HCT116 (cell line): Measurements from ENCODE around the gene CCL20. TPM values are rescaled to one million over a fixed set of nuclear protein-coding genes. Genes with fewer than 3 reads are reported as not detected.
A peak's percentile ranks its signal among the peaks of the same experiment; 100 is the strongest.

Experiments used
- ATAC-seq: fragments of 200-7000 bp; cut with Tn5 transposase; 2 replicates; pipeline ENCODE4 v1.9.1; 2020; ENCODE audit warnings: mild to moderate bottlenecking, moderate library complexity
- BruUV-seq: library from RNA; stranded (reverse); fragments of 400-500 nt; replicated peaks from 2 replicates; lab custom pipeline; 2021; lab: Mats Ljungman, UMichigan
- CTCF ChIA-PET: fragments of 300-600 bp; sonication (Branson Sonifier 250); formaldehyde crosslinking; loops from one replicate; lab custom pipeline; 2021; ENCODE audit warnings: antibody characterized with exemption; lab: Charles Lee
- POLR2A ChIA-PET: fragments of 300-600, 350-600 bp; sonication (Branson Sonifier 250); formaldehyde crosslinking; loops from one replicate; lab custom pipeline; 2021; ENCODE audit warnings: antibody characterized with exemption; lab: Charles Lee
- RAD21 ChIA-PET, 2 experiments: fragments of 300-600 bp; sonication (Branson Sonifier 250); formaldehyde crosslinking; loops; one replicate each; lab custom pipeline; 2023; ENCODE audit warnings: low total read pairs in 2 of 2; ENCODE audit not compliant: uncharacterized antibody in 2 of 2, unreplicated experiment in 2 of 2, low non-redundant PET in 1 of 2; lab: Charles Lee
- DNase-seq: peaks from one replicate; pipeline ENCODE4 v3.0.0-alpha.2; 2010; ENCODE audit warnings: low read depth, low spot score
- H2AFZ ChIP-seq: fragments of 200-600 bp; shearing (Covaris generic), sonication (generic); 2 replicates; pipeline ENCODE4 v1.6.1; 2017; ENCODE audit warnings: low read depth, mixed run types, mixed read lengths, antibody characterized with exemption, low read length; ENCODE audit not compliant: poor library complexity, severe bottlenecking
- H3K27ac ChIP-seq: 2 replicates; pipeline ENCODE4 v1.5.1; 2012; ENCODE audit warnings: low read depth, low read length
- H3K27me3 ChIP-seq: fragments of 200-600 bp; sonication (generic); 2 replicates; pipeline ENCODE4 v1.6.1; 2016; ENCODE audit warnings: mixed run types, low read length, mixed read lengths; ENCODE audit not compliant: insufficient read depth
- H3K36me3 ChIP-seq, 2 experiments: fragments of 200-500 bp in 1 of 2; fragments of 200-600 bp in 1 of 2; sonication (Bioruptor generic) in 1 of 2; sonication (generic) in 1 of 2; 2 replicates each; pipeline versions ENCODE4 v1.5.1 to v1.6.1; 2014 to 2016; ENCODE audit warnings: low read length in 2 of 2, inconsistent platforms in 1 of 2, mixed read lengths in 1 of 2, mixed run types in 1 of 2; ENCODE audit not compliant: insufficient read depth in 2 of 2, control insufficient read depth in 1 of 2
- H3K4me1 ChIP-seq, 2 experiments: fragments of 200-600 bp in 1 of 2; sonication (generic) in 1 of 2; 2 replicates each; pipeline versions ENCODE4 v1.5.1 to v1.6.1; 2012 to 2017; ENCODE audit warnings: low read length in 2 of 2, inconsistent platforms in 1 of 2, mild to moderate bottlenecking in 1 of 2, mixed read lengths in 1 of 2, mixed run types in 1 of 2, moderate library complexity in 1 of 2; ENCODE audit not compliant: insufficient read depth in 2 of 2, control insufficient read depth in 1 of 2
- H3K4me2 ChIP-seq: fragments of 200-600 bp; sonication (generic); 2 replicates; pipeline ENCODE4 v1.6.1; 2017; ENCODE audit warnings: mixed run types, low read length, mixed read lengths
- H3K4me3 ChIP-seq, 2 experiments: fragments of 200-600 bp in 1 of 2; sonication (generic) in 1 of 2; replicated peaks in 1 of 2; 2 replicates each; pipeline ENCODE4 v1.5.1; 2011 to 2016; ENCODE audit warnings: low read length in 2 of 2, control low read depth in 1 of 2, low read depth in 1 of 2, mild to moderate bottlenecking in 1 of 2, mixed read lengths in 1 of 2, mixed run types in 1 of 2
- H3K79me2 ChIP-seq: fragments of 200-600 bp; sonication (generic); 2 replicates; pipeline ENCODE4 v1.6.1; 2017; ENCODE audit warnings: mild to moderate bottlenecking, mixed run types, low read length, moderate library complexity, mixed read lengths; ENCODE audit not compliant: insufficient read depth
- H3K9ac ChIP-seq: fragments of 200-600 bp; sonication (generic); 2 replicates; pipeline ENCODE4 v1.6.1; 2016; ENCODE audit warnings: low read length, mixed read lengths
- H3K9me2 ChIP-seq: fragments of 200-600 bp; sonication (generic), shearing (Covaris generic); 2 replicates; pipeline ENCODE4 v1.6.1; 2017; ENCODE audit warnings: mixed run types, mild to moderate bottlenecking, moderate library complexity; ENCODE audit not compliant: insufficient read depth
- H3K9me3 ChIP-seq, 2 experiments: fragments of 200-500 bp in 1 of 2; fragments of 200-600 bp in 1 of 2; sonication (Bioruptor generic) in 1 of 2; sonication (generic) in 1 of 2; 2 replicates each; pipeline ENCODE4 v1.6.1; 2014 to 2017; ENCODE audit warnings: low read length in 2 of 2, mixed read lengths in 2 of 2, inconsistent platforms in 1 of 2, low read depth in 1 of 2, mild to moderate bottlenecking in 1 of 2, mixed run types in 1 of 2, moderate library complexity in 1 of 2; ENCODE audit not compliant: control insufficient read depth in 1 of 2, insufficient read depth in 1 of 2
- H4K20me1 ChIP-seq: fragments of 200-600 bp; sonication (generic), shearing (Covaris generic); 2 replicates; pipeline ENCODE4 v1.6.1; 2017; ENCODE audit warnings: mixed run types, mild to moderate bottlenecking, moderate library complexity; ENCODE audit not compliant: insufficient read depth
- CBX3 ChIP-seq: IDR thresholded peaks from 2 replicates; pipeline ENCODE4 v1.6.1; 2012; ENCODE audit warnings: low read depth
- CEBPB ChIP-seq: IDR thresholded peaks from 2 replicates; pipeline ENCODE4 v1.6.1; 2012; ENCODE audit warnings: low read depth
- EGR1 ChIP-seq: IDR thresholded peaks from 2 replicates; pipeline ENCODE4 v1.6.1; 2012; ENCODE audit warnings: low read depth
- ELF1 ChIP-seq: IDR thresholded peaks from 2 replicates; pipeline ENCODE4 v1.6.1; 2012; ENCODE audit warnings: low read depth, borderline replicate concordance
- FOSL1 ChIP-seq: IDR thresholded peaks from 2 replicates; pipeline ENCODE4 v1.6.1; 2012; ENCODE audit warnings: low read depth
- JUND ChIP-seq: IDR thresholded peaks from 2 replicates; pipeline ENCODE4 v1.6.1; 2012
- POLR2A ChIP-seq: IDR thresholded peaks from 2 replicates; pipeline ENCODE4 v1.7.0; 2011; ENCODE audit warnings: borderline replicate concordance; ENCODE audit not compliant: insufficient read depth, insufficient read length; ENCODE audit errors: extremely low read depth
- SP1 ChIP-seq: IDR thresholded peaks from 2 replicates; pipeline ENCODE4 v1.6.1; 2012; ENCODE audit warnings: low read depth
- SRF ChIP-seq: IDR thresholded peaks from 2 replicates; pipeline ENCODE4 v1.6.1; 2012; ENCODE audit warnings: low read depth
- ZNF274 ChIP-seq: fragments of 200-500 bp; sonication (Bioruptor generic); IDR thresholded peaks from 2 replicates; pipeline ENCODE4 v1.6.1; 2014; ENCODE audit warnings: mild to moderate bottlenecking, low read depth, low read length, inconsistent platforms
- intact Hi-C: fragments of 100-400 bp; cut with micrococcal nuclease; formaldehyde crosslinking; loops from 2 replicates; pipeline ENCODE4 v1.10.0; 2022
- total RNA-seq: library from RNA; stranded (reverse); gene quantifications from one replicate; pipeline ENCODE4 v1.2.1, GENCODE V29; 2021; ENCODE audit not compliant: unreplicated experiment
- TF ChIP-seq, protein P1 (sequence below): IDR thresholded peaks from 2 replicates; pipeline ENCODE4 v1.6.1; 2011; ENCODE audit warnings: mild to moderate bottlenecking, low read length, moderate library complexity; ENCODE audit not compliant: insufficient replicate concordance; ENCODE audit errors: extremely low read depth
- TF ChIP-seq, protein P2 (sequence below): IDR thresholded peaks from 2 replicates; pipeline ENCODE4 v1.6.1; 2012
- TF ChIP-seq, protein P3 (sequence below): IDR thresholded peaks from 2 replicates; pipeline ENCODE4 v1.6.1; 2012; ENCODE audit warnings: low read depth
- TF ChIP-seq, protein P4 (sequence below): IDR thresholded peaks from 2 replicates; pipeline ENCODE4 v1.6.1; 2012

Gene CCL20
- total RNA-seq, 1 experiment from 2014 or later: 0.30 TPM

DNA sequence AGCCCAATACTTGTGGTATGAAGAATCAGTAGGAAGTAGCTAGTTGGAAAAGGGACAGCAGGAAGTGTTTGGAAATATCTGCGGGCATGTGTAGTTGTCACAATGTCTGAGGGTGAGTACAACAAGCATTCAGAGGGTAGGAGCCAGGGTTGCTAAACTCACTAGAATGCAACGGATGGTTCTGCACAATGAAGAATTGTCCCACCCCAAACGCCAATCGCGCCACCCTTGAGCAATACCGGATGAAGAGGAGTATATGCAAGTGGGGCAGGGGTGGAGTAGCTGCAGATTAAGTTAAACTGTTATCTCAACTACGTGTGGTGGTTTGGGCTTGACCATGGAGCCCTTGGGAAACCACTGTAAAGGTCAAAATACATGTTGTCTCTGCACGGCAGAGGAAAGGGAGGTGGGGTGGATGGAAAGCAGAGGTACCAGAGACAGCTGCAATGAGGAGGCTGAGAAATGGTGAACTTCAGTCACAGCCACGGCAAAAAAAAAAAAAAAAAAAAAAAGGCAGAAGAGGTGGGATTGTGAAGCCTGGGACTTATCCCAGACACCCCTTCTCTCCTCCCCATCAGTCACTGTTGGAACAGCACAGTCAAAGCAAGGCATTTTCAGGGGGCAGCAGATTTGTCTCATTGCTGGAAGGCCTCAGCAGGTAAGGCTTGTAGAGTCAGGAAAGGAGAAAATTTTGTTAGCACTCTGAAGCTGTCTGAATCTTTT, 5.2 kb downstream of the CCL20 start:
- CTCF ChIA-PET: interaction anchor here (0.8 kb wide), 2 partner anchors 44 to 45 kb away, joined by 4 read pairs; no protein-coding TSS in a partner anchor
- intact Hi-C loops: loop anchor here (1.0 to 2.0 kb wide), 2 partner anchors 44 to 65 kb away; no protein-coding TSS in a partner anchor
- Histone ChIP-seq H2AFZ (peak overlapping the region; percentile 86), H3K4me1 (peaks cover 31 to 64% of the 10 kb centered on the region in 2 experiments), H3K27ac (peak overlapping the region; percentile 41; the same call in 1 of the 2 replicates), H3K4me2 (peak overlapping the region; percentile 72), H3K4me3 (peak overlapping the region in 1 of 2 experiments; percentile 41; a peak in 2 of 4 replicates), H3K9me3 (no peaks in the 10 kb centered on the region), H3K9ac (peak overlapping the region; percentile 19; the same call in 1 of the 2 replicates), H3K79me2 (no peaks in the 10 kb centered on the region), H4K20me1 (no peaks in the 10 kb centered on the region), H3K36me3 (no peaks in the 10 kb centered on the region), H3K9me2 (no peaks in the 10 kb centered on the region), H3K27me3 (no peaks in the 10 kb centered on the region)
- RAD21 ChIA-PET: interaction anchor here in 1 of 2 experiments (1.0 kb wide), 1 partner anchor 45 kb away, joined by 3 read pairs; no protein-coding TSS in a partner anchor
- POLR2A ChIA-PET: interaction anchor here (0.7 to 2.7 kb wide), 5 partner anchors 10 to 87 kb away, joined by 3 to 21 read pairs (median 4); no protein-coding TSS in a partner anchor
- no peak for DNase-seq
- TF ChIP-seq, protein P1, sequence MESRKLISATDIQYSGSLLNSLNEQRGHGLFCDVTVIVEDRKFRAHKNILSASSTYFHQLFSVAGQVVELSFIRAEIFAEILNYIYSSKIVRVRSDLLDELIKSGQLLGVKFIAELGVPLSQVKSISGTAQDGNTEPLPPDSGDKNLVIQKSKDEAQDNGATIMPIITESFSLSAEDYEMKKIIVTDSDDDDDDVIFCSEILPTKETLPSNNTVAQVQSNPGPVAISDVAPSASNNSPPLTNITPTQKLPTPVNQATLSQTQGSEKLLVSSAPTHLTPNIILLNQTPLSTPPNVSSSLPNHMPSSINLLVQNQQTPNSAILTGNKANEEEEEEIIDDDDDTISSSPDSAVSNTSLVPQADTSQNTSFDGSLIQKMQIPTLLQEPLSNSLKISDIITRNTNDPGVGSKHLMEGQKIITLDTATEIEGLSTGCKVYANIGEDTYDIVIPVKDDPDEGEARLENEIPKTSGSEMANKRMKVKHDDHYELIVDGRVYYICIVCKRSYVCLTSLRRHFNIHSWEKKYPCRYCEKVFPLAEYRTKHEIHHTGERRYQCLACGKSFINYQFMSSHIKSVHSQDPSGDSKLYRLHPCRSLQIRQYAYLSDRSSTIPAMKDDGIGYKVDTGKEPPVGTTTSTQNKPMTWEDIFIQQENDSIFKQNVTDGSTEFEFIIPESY: no peak
- TF ChIP-seq POLR2A (no peak), CEBPB (no peak; the same call in 1 of the 2 replicates), CBX3 (no peak), FOSL1 (no peak), ZNF274 (no peak), JUND (no peak), SRF (no peak), SP1 (no peak), EGR1 (no peak), ELF1 (no peak)
- TF ChIP-seq, protein P2, sequence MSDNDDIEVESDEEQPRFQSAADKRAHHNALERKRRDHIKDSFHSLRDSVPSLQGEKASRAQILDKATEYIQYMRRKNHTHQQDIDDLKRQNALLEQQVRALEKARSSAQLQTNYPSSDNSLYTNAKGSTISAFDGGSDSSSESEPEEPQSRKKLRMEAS: no peak
- TF ChIP-seq, protein P3, sequence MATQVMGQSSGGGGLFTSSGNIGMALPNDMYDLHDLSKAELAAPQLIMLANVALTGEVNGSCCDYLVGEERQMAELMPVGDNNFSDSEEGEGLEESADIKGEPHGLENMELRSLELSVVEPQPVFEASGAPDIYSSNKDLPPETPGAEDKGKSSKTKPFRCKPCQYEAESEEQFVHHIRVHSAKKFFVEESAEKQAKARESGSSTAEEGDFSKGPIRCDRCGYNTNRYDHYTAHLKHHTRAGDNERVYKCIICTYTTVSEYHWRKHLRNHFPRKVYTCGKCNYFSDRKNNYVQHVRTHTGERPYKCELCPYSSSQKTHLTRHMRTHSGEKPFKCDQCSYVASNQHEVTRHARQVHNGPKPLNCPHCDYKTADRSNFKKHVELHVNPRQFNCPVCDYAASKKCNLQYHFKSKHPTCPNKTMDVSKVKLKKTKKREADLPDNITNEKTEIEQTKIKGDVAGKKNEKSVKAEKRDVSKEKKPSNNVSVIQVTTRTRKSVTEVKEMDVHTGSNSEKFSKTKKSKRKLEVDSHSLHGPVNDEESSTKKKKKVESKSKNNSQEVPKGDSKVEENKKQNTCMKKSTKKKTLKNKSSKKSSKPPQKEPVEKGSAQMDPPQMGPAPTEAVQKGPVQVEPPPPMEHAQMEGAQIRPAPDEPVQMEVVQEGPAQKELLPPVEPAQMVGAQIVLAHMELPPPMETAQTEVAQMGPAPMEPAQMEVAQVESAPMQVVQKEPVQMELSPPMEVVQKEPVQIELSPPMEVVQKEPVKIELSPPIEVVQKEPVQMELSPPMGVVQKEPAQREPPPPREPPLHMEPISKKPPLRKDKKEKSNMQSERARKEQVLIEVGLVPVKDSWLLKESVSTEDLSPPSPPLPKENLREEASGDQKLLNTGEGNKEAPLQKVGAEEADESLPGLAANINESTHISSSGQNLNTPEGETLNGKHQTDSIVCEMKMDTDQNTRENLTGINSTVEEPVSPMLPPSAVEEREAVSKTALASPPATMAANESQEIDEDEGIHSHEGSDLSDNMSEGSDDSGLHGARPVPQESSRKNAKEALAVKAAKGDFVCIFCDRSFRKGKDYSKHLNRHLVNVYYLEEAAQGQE: no peak
- TF ChIP-seq, protein P4, sequence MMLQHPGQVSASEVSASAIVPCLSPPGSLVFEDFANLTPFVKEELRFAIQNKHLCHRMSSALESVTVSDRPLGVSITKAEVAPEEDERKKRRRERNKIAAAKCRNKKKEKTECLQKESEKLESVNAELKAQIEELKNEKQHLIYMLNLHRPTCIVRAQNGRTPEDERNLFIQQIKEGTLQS: no peak
- peak; percentile 52 for ATAC-seq
- BruUV-seq: no TSS peak
